ENCODE data around the gene MAML3.

- TF ChIP-seq POLR2AphosphoS5 (IDR thresholded peaks at IDR 0.05) = peak in 1 of 3 donors; percentile 64
- TF ChIP-seq, protein P1, sequence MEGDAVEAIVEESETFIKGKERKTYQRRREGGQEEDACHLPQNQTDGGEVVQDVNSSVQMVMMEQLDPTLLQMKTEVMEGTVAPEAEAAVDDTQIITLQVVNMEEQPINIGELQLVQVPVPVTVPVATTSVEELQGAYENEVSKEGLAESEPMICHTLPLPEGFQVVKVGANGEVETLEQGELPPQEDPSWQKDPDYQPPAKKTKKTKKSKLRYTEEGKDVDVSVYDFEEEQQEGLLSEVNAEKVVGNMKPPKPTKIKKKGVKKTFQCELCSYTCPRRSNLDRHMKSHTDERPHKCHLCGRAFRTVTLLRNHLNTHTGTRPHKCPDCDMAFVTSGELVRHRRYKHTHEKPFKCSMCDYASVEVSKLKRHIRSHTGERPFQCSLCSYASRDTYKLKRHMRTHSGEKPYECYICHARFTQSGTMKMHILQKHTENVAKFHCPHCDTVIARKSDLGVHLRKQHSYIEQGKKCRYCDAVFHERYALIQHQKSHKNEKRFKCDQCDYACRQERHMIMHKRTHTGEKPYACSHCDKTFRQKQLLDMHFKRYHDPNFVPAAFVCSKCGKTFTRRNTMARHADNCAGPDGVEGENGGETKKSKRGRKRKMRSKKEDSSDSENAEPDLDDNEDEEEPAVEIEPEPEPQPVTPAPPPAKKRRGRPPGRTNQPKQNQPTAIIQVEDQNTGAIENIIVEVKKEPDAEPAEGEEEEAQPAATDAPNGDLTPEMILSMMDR (IDR thresholded peaks at IDR 0.05) = no peak
These were observed 17.5 kb downstream of the MAML3 start for GRCh38 chr4:140136509-140136908.
